Measurements from ENCODE around the gene KIF18A.

- TF ChIP-seq CTCF (IDR thresholded peaks at IDR 0.05) (no peak), TCF7L2 (IDR thresholded peaks at IDR 0.05; ENCODE audit: low read depth, low read length) (no peak), REST (IDR thresholded peaks at IDR 0.05; ENCODE audit: insufficient read depth in 1 of 2, low read depth in 2 of 2, low read length in 1 of 2) (no peak), POLR2AphosphoS5 (IDR thresholded peaks at IDR 0.05; ENCODE audit: low read depth, low read length) (no peak), SIN3A (IDR thresholded peaks at IDR 0.05; ENCODE audit: borderline replicate concordance, insufficient read depth, low read depth, low read length) (no peak)
Observed at GRCh38 chr11:28071305-28071704, 36.7 kb downstream of the KIF18A start.

Data from Panc1 (cell line).